Right ventricle myocardium inferior (tissue), 1 donor: ENCODE results near the gene EME2. TPM values are rescaled to one million over a fixed set of nuclear protein-coding genes. Genes with fewer than 3 reads are reported as not detected.
"Not testable (repeated sequence)": the region's sequence is repeated elsewhere in the genome, so short reads cannot be mapped to it uniquely, and the experiment has no call there.

Experiments
- ATAC-seq: fragments of 200-7000 bp; cut with Tn5 transposase; one replicate; pipeline ENCODE4 v1.9.1; 2020; ENCODE audit warnings: mild to moderate bottlenecking, moderate library complexity
- DNase-seq: peaks from one replicate; pipeline ENCODE4 v3.0.0; 2021; ENCODE audit errors: missing footprints
- intact Hi-C: fragments of 100-400 bp; cut with DNase I; formaldehyde crosslinking; loops from one replicate; pipeline ENCODE4 v1.11.0; 2022
- long read RNA-seq: library from polyadenylated mRNA; unstranded; transcript quantifications from one replicate; pipeline ENCODE4 v2.0.0, GENCODE V29; 2021
- total RNA-seq: library from RNA; stranded (reverse); fragmentation: NEBNext Ultra II Directional; extraction: Animal tissue kit (Norgen Biotek cat#: 25700); gene quantifications from one replicate; pipeline ENCODE4 v1.2.1, GENCODE V29; 2021
- donor health status: DM: no; HTN: yes; CAD: no; lungs with severe emphysema.

The EME2 gene, protein sequence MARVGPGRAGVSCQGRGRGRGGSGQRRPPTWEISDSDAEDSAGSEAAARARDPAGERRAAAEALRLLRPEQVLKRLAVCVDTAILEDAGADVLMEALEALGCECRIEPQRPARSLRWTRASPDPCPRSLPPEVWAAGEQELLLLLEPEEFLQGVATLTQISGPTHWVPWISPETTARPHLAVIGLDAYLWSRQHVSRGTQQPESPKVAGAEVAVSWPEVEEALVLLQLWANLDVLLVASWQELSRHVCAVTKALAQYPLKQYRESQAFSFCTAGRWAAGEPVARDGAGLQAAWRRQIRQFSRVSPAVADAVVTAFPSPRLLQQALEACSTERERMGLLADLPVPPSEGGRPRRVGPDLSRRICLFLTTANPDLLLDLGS
- total RNA-seq, result 8.2 TPM
- long read RNA-seq, partial matches to known transcripts, result 0 of 3 reads
- long read RNA-seq, other reads (novel, unspliced or antisense), result 3 of 3 reads

DNA sequence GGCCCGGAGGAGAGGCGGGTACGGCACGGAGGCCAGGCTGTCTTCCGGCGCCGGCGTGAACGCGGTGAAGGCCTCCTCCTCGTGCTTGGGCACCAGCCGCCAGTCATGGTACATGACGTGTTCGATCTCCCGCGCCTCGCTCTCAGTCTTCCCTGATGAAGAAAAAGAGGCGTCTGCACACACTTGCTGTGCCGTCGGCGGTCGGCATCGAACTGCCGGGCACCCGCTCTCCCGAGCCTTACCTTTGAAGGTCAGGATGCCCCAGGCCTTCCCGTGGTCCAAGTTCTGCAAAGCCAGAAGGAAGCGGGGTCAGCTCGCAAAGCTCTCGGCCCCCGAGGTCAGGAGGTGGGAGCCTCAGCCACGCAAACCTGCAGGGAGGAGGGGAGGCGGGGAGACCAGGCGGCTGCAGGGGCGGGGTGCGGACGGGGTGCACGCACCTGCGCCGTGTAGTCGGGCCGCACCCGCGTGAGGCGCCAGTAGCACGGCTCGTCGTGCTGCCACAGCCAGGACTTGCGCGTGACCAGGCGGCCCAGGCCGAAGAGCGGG is at the start of gene EME2:
Gene EME2, plus strand, starts transcription at position 449 of the 546 bp plus-strand sequence. CDS start 418 bp downstream, outside the sequence.
- intact Hi-C loops, result no loop called here
- no peak for ATAC-seq
- DNase-seq, result no peak

DNA sequence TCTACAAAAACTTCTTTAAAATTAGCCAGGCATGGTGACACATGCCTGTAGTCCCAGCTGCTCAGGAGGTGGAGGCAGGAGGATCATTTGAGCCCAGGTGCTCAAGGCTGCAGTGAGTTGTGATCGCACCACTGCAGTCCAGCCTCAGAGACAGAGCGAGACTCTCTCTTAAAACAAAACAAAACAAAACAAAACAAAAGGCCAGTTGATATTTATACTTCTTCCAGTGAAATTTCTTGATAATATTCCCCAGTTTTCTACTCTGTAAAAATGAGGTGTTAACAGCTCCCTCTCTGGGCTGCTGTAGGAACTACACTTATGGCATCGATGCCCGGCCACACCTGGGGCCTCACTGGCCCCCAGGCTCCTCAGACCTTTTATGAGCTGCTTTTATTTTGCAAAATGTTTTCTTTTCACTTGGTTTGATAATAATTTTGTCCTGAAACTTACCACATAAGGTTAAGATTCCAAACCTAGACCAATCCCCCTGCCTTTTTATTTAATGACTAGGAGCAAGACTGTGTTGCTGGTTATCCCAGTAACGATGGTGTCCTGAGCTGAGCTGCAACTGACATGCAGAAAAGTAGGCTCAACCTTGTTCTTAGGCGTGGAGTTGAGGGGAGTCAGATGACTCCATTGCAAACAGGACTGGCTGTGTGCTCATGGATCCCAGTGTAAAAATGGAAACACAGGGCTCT is 49.0 kb upstream of the EME2 start:
- DNase-seq (peak; percentile 17), ATAC-seq (no peak)
- intact Hi-C loops, result no loop called here

- DNase-seq, result peak; percentile 56
- intact Hi-C loops, result no loop called here
- no peak for ATAC-seq
Observed at GRCh38 chr16:1724491-1724890, 48.1 kb upstream of the EME2 start.

GRCh38 chr16:1726661-1727502 is 45.7 kb upstream of the EME2 start:
- DNase-seq (peak; percentile 47), ATAC-seq (no peak)
- intact Hi-C loops, result no loop called here

- DNase-seq (peak; percentile 54), ATAC-seq (no peak)
- intact Hi-C loops, result no loop called here
Observed at GRCh38 chr16:1727651-1728624, 44.7 kb upstream of the EME2 start.

DNA sequence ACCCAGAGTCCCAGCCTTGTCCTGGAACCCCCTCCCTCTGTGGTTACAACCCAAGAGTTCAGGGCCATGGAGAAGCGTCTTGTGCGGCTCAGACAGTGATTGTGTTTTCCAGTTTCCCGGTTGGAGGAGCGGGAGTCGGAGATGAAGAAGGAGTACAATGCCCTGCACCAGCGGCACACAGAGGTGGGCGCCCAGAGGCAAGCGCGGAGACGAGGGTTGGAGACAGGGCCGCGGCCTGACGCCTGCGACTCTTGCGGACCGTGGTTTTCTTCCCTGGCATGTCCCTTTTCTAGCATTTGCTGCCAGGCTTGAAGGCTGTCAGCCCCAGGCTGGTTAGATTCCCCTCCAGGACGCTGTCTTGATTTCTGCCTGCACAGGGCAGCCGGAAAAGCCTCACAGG is 43.6 kb upstream of the EME2 start:
- DNase-seq (peak; percentile 28), ATAC-seq (no peak)
- intact Hi-C loops, result no loop called here

GRCh38 chr16:1729445-1729844 is 43.2 kb upstream of the EME2 start:
- intact Hi-C loops, result no loop called here
- DNase-seq (no peak), ATAC-seq (no peak)

- intact Hi-C loops, result no loop called here
- ATAC-seq (no peak), DNase-seq (no peak)
Observed at GRCh38 chr16:1731073-1731472, 41.5 kb upstream of the EME2 start.

GRCh38 chr16:1731603-1732002 is 41.0 kb upstream of the EME2 start:
- intact Hi-C loops, result no loop called here
- ATAC-seq (no peak), DNase-seq (no peak)

GRCh38 chr16:1732071-1732470 is 40.5 kb upstream of the EME2 start:
- ATAC-seq, result no peak
- intact Hi-C loops, result no loop called here
- DNase-seq, result no peak

GRCh38 chr16:1732551-1732987 is 40.0 kb upstream of the EME2 start:
- ATAC-seq, intact Hi-C loops: not testable (repeated sequence)

GRCh38 chr16:1734123-1734522 is 38.5 kb upstream of the EME2 start:
- intact Hi-C loops, result no loop called here
- DNase-seq (no peak), ATAC-seq (peak; percentile 30)

More at GRCh38 chr16:1732551-1732987, 40.0 kb upstream of the EME2 start:
- not testable (repeated sequence) for DNase-seq

- DNase-seq, result no peak
- ATAC-seq, result no peak
- intact Hi-C loops, result no loop called here
Observed at GRCh38 chr16:1734816-1735215, 37.8 kb upstream of the EME2 start.

GRCh38 chr16:1740234-1740633 is 32.4 kb upstream of the EME2 start:
- ATAC-seq, result no peak
- DNase-seq, result peak; percentile 28
- intact Hi-C loops, result no loop called here

- DNase-seq (peak; percentile 25), ATAC-seq (no peak)
- intact Hi-C loops, result no loop called here
Observed at GRCh38 chr16:1740781-1741490, 31.7 kb upstream of the EME2 start.

- DNase-seq, result peak; percentile 49
- ATAC-seq, result peak; percentile 63
- intact Hi-C loops, result no loop called here
Observed at GRCh38 chr16:1741553-1742165, 31.0 kb upstream of the EME2 start.
